ENCODE results near the gene BAG5. TPM values are rescaled to one million over a fixed set of nuclear protein-coding genes. Genes with fewer than 3 reads are reported as not detected.

Gene BAG5
- total and polyA plus RNA-seq, 2 experiments from 2014 or later, result 25.8 to 28.6 TPM

DNA sequence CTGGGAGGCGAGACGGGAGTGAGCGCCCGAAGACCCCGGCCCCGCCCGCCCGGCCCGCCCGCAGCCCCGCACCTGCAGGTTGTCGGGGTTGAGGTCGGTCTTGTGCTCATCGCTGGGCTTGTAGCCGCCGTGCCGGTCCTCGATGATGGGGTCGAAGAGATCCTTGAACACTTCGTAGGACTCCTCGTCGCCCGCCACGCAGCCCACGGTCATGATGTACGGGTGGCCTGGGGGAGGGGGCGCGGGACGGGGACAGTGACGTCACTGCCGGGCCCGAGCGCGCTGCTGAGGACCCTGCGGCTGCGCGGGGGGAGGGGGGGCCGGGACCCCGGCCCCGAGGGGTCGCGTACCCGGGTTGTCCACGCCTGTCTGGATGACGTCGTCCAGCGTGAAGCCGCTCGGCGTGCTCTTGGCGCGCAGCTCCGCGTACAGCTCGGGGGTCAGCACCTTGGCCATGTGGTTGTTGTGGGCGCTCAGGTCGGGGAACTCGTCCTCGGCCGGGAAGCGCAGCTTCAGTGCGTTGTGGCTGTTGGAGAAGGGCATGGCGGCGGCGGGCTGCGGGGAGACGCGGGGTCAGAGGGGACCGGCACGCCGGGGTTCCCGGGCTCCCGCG is 40.4 kb downstream of the BAG5 start:
- in situ Hi-C loops (cut with MboI), result no loop called here
- Histone ChIP-seq H3K9me3 (ENCODE audit: low read depth) (no peaks in the 10 kb centered on the region), H3K9ac (peak overlapping the region; percentile 30; the same call in 1 of the 2 replicates), H3K4me1 (ENCODE audit: insufficient read depth) (peaks cover 13% of the 10 kb centered on the region), H3K36me3 (ENCODE audit: low read depth) (no peaks in the 10 kb centered on the region), H3K27me3 (replicated peaks; ENCODE audit: insufficient read depth) (no peaks in the 10 kb centered on the region), H3F3A (ENCODE audit: insufficient read depth) (peaks cover 4% of the 10 kb centered on the region; the same call in 1 of the 2 replicates), H4K20me1 (ENCODE audit: insufficient read depth) (no peaks in the 10 kb centered on the region), H3K9me2 (ENCODE audit: insufficient read depth) (no peaks in the 10 kb centered on the region), H3K4me3 (peak overlapping the region; percentile 57), H3K79me2 (ENCODE audit: insufficient read depth) (no peaks in the 10 kb centered on the region), H3K27ac (no peak overlapping the region), H3K4me2 (ENCODE audit: unreplicated experiment) (peak overlapping the region; percentile 70), H2AFZ (peak overlapping the region; percentile 44; the same call in 1 of the 2 replicates)
- TF ChIP-seq EZH2phosphoT487 (IDR thresholded peaks at IDR 0.05; ENCODE audit: insufficient read depth, low read depth) (peak; percentile 67; the same call in 1 of the 2 replicates), EZH2 (IDR thresholded peaks at IDR 0.05; ENCODE audit: insufficient read depth, poor library complexity, severe bottlenecking) (no peak)
- 3% methylated on average over 30 to 46 of the region's 74 CpGs for WGBS, 2 experiments (ENCODE audit: low coverage in 1 of 2, low lambda C conversion rate in 2 of 2, missing lambda C conversion rate in 2 of 2)
- peak; percentile 50 for DNase-seq

DNA sequence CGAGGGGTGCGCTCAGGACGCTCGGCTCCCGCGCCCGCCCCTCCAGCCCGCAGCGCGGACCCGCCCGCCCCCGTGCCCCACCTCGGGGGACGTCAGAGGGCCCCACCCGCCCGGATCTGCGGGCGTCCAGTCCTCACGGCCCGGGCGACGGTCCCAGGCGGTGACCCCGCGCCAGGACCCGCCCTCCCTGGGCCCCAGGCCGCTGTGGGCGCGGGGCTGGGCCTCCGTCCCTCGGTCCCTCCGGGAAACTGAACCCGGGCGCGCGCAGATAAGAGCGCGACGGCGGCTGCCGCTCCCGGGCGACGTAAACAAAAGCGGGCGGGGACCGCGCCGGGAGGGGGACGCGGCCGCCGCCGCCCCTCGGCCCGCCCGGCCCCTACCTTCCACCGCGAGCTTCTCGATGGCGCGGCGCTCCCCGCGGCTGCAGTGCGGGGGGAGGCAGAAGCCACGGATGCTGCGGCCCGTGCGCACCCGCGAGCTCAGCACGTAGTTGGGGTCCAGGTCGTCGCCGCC is 41.0 kb downstream of the BAG5 start:
- no peaks in the 10 kb centered on the region for H3K79me2 ChIP-seq (ENCODE audit: insufficient read depth)
- peak overlapping the region; percentile 9 for H3K4me2 ChIP-seq (ENCODE audit: unreplicated experiment)
- H3K4me3 ChIP-seq, result peak overlapping the region; percentile 57
- H2AFZ ChIP-seq, result peak overlapping the region; percentile 30; the same call in 1 of the 2 replicates
- WGBS, 2 experiments (ENCODE audit: low coverage in 1 of 2, low lambda C conversion rate in 2 of 2, missing lambda C conversion rate in 2 of 2), result 2% methylated on average over 7 to 33 of the region's 77 CpGs
- H3K27ac ChIP-seq, result no peak overlapping the region
- no peaks in the 10 kb centered on the region for H4K20me1 ChIP-seq (ENCODE audit: insufficient read depth)
- H3F3A ChIP-seq (ENCODE audit: insufficient read depth), result peaks cover 1% of the 10 kb centered on the region; the same call in 1 of the 2 replicates
- peak; percentile 40 for DNase-seq
- H3K36me3 ChIP-seq (ENCODE audit: low read depth), result no peaks in the 10 kb centered on the region
- no peaks in the 10 kb centered on the region for H3K27me3 ChIP-seq (replicated peaks; ENCODE audit: insufficient read depth)
- no peaks in the 10 kb centered on the region for H3K9me2 ChIP-seq (ENCODE audit: insufficient read depth)
- peaks cover 11% of the 10 kb centered on the region for H3K4me1 ChIP-seq (ENCODE audit: insufficient read depth)
- H3K9me3 ChIP-seq (ENCODE audit: low read depth), result no peaks in the 10 kb centered on the region
- in situ Hi-C loops (cut with MboI), result no loop called here
- peak overlapping the region; percentile 19; the same call in 1 of the 2 replicates for H3K9ac ChIP-seq
- TF ChIP-seq EZH2phosphoT487 (IDR thresholded peaks at IDR 0.05; ENCODE audit: insufficient read depth, low read depth) (no peak), EZH2 (IDR thresholded peaks at IDR 0.05; ENCODE audit: insufficient read depth, poor library complexity, severe bottlenecking) (no peak)

DNA sequence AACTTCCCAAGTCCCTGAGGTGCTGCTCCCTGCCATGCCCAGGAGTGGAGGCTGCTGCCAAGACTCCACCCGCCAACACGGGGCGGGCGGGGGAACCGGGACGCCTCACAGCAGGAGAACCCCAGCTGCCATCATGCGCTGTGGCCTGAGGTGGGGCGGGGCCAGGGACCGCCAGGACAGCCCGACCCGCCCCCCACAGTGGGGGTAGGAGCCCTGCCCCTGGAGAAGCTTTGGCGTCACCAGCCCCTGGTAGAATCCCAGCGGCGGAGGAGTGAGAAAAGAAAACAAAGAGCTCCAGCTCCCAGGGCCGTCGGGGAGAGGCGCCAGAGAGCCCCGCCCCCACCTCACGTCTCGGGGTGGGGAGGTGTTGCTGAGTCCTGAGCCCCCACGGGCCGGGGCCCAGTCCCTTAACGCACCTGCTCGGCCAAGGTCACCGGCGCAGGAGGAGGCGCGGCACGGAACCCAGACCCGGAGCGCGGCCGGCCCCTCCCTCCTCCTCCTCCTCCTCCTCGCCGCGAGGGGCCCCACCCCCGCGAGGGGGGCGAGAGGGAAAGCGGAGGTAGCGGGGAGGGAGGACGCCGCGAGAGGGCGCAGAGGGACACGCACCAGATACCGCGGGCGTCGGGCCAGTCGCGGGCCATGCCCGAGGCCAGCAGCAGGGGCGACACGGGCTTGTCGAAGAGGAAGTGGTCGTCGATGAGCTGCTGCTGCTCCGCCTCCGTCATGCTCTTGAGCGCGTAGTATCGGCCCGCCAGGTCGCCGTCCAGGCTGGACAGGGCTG is 41.6 kb downstream of the BAG5 start:
- H3K4me3 ChIP-seq, result peak overlapping the region; percentile 57
- H3K9me3 ChIP-seq (ENCODE audit: low read depth), result no peaks in the 10 kb centered on the region
- no peak overlapping the region for H2AFZ ChIP-seq
- no peaks in the 10 kb centered on the region for H4K20me1 ChIP-seq (ENCODE audit: insufficient read depth)
- peaks cover 11% of the 10 kb centered on the region for H3K4me1 ChIP-seq (ENCODE audit: insufficient read depth)
- no peak overlapping the region for H3K27ac ChIP-seq
- no peaks in the 10 kb centered on the region for H3K27me3 ChIP-seq (replicated peaks; ENCODE audit: insufficient read depth)
- H3F3A ChIP-seq (ENCODE audit: insufficient read depth), result peaks cover 8% of the 10 kb centered on the region; the same call in 1 of the 2 replicates
- no peak for TF ChIP-seq EZH2 (IDR thresholded peaks at IDR 0.05; ENCODE audit: insufficient read depth, poor library complexity, severe bottlenecking)
- TF ChIP-seq EZH2phosphoT487 (IDR thresholded peaks at IDR 0.05; ENCODE audit: insufficient read depth, low read depth), result no peak
- H3K9ac ChIP-seq, result no peak overlapping the region
- no peaks in the 10 kb centered on the region for H3K9me2 ChIP-seq (ENCODE audit: insufficient read depth)
- peak overlapping the region; percentile 9 for H3K4me2 ChIP-seq (ENCODE audit: unreplicated experiment)
- in situ Hi-C loops (cut with MboI), result no loop called here
- no peaks in the 10 kb centered on the region for H3K79me2 ChIP-seq (ENCODE audit: insufficient read depth)
- peak; percentile 78 for DNase-seq
- WGBS, 2 experiments (ENCODE audit: low coverage in 1 of 2, low lambda C conversion rate in 2 of 2, missing lambda C conversion rate in 2 of 2), result 5 to 15% methylated on average over 16 to 65 of the region's 66 CpGs
- no peaks in the 10 kb centered on the region for H3K36me3 ChIP-seq (ENCODE audit: low read depth)

DNA sequence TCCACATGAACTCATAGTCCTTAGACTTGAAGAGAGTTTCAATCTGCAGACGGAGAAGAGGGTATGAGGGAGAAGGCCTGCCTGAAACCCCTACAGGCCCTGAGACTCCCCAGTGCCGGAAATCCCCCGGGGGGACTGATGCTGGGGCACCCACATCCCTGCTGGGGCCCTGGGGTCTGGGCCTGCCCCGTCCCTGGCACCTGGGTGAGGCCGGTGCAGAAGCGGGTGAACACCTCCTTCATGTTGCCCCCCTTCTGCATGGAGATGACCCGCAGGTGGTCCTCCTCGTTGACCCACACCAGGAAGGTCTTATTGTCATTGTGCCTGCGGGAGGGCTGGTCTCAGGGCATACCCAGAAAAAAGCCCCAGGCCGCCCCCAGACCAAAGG is 42.2 kb downstream of the BAG5 start:
- TF ChIP-seq EZH2phosphoT487 (IDR thresholded peaks at IDR 0.05; ENCODE audit: insufficient read depth, low read depth) (no peak), EZH2 (IDR thresholded peaks at IDR 0.05; ENCODE audit: insufficient read depth, poor library complexity, severe bottlenecking) (no peak)
- WGBS, 2 experiments (ENCODE audit: low coverage in 1 of 2, low lambda C conversion rate in 2 of 2, missing lambda C conversion rate in 2 of 2), result 55 to 69% methylated on average over 4 to 10 of the region's 10 CpGs
- no peak overlapping the region for H3K4me3 ChIP-seq

More for the DNA sequence above, 42.2 kb downstream of the BAG5 start:
- Histone ChIP-seq H3K4me1 (ENCODE audit: insufficient read depth) (peaks cover 11% of the 10 kb centered on the region), H3K9ac (no peak overlapping the region), H3K27ac (no peak overlapping the region), H3K79me2 (ENCODE audit: insufficient read depth) (no peaks in the 10 kb centered on the region), H2AFZ (no peak overlapping the region), H4K20me1 (ENCODE audit: insufficient read depth) (no peaks in the 10 kb centered on the region), H3K36me3 (ENCODE audit: low read depth) (no peaks in the 10 kb centered on the region), H3K9me2 (ENCODE audit: insufficient read depth) (no peaks in the 10 kb centered on the region), H3F3A (ENCODE audit: insufficient read depth) (peaks cover 8% of the 10 kb centered on the region; the same call in 1 of the 2 replicates), H3K9me3 (ENCODE audit: low read depth) (no peaks in the 10 kb centered on the region), H3K4me2 (ENCODE audit: unreplicated experiment) (no peak overlapping the region), H3K27me3 (replicated peaks; ENCODE audit: insufficient read depth) (no peaks in the 10 kb centered on the region)
- no peak for DNase-seq
- in situ Hi-C loops (cut with MboI), result no loop called here
